Fibroblast of lung (primary cell): ENCODE measurements around the gene NRCAM.

Source experiments
- CTCF ChIP-seq, 2 donors: IDR thresholded peaks in 1 of 2; conservative IDR thresholded peaks in 1 of 2; 1 replicate in 1 of 2; 2 replicates in 1 of 2; pipeline ENCODE4 v1.5.1; 2011 to 2012; ENCODE audit warnings: low read length in 2 of 2, control low read depth in 1 of 2, inconsistent platforms in 1 of 2, low read depth in 1 of 2, mild to moderate bottlenecking in 1 of 2
- EZH2 ChIP-seq: IDR thresholded peaks from 2 replicates; pipeline ENCODE4 v1.5.1; 2012; ENCODE audit warnings: low read length, control low read depth, mild to moderate bottlenecking; ENCODE audit errors: missing control alignments

GRCh38 chr7:108347616-108348015 is 108.6 kb downstream of the NRCAM start:
- no peak for TF ChIP-seq CTCF (conservative IDR thresholded peaks at IDR 0.05 in 1 of 2, IDR thresholded peaks at IDR 0.05 in 1 of 2; ENCODE audit: low read depth in 1 of 2, low read length in 2 of 2)
- no peak for TF ChIP-seq EZH2
